Keratinocyte (primary cell): ENCODE measurements around the gene SULT1C4.

ENCODE experiments used
- EZH2 ChIP-seq: IDR thresholded peaks from one replicate; pipeline ENCODE4 v1.6.1; 2012; ENCODE audit warnings: inconsistent platforms, mild to moderate bottlenecking, low read length, moderate library complexity
- TF ChIP-seq, protein P1 (sequence below), 3 experiments: IDR thresholded peaks in 1 of 3; conservative IDR thresholded peaks in 1 of 3; optimal IDR thresholded peaks in 1 of 3; 2 replicates in 2 of 3; 3 replicates in 1 of 3; pipeline versions ENCODE3 to v1.5.1; 2011; ENCODE audit warnings: low read length in 3 of 3, mild to moderate bottlenecking in 3 of 3, moderate library complexity in 2 of 3, control low read depth in 1 of 3, inconsistent platforms in 1 of 3; ENCODE audit not compliant: insufficient read depth in 2 of 3; ENCODE audit errors: extremely low read depth in 1 of 3

DNA sequence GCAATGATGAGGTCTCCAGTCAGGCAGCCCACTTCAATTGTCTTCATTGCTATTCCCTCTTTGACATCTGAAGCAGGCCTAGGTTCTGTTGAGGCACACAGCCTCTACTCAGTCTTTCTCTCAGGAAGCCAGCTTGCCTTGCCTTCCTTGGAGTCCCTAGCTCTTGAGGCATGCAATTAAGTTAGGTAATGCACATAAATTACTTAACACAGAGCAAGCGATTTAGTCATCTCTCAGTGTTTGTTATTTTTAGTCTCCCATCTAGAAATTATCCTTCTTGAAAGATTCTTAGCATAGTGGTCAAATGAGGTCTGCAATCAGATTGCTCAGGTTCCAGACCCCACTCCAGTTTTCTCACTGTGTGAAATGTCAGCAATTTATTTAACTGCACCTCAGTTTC, 32.0 kb downstream of the SULT1C4 start:
- TF ChIP-seq, protein P1, sequence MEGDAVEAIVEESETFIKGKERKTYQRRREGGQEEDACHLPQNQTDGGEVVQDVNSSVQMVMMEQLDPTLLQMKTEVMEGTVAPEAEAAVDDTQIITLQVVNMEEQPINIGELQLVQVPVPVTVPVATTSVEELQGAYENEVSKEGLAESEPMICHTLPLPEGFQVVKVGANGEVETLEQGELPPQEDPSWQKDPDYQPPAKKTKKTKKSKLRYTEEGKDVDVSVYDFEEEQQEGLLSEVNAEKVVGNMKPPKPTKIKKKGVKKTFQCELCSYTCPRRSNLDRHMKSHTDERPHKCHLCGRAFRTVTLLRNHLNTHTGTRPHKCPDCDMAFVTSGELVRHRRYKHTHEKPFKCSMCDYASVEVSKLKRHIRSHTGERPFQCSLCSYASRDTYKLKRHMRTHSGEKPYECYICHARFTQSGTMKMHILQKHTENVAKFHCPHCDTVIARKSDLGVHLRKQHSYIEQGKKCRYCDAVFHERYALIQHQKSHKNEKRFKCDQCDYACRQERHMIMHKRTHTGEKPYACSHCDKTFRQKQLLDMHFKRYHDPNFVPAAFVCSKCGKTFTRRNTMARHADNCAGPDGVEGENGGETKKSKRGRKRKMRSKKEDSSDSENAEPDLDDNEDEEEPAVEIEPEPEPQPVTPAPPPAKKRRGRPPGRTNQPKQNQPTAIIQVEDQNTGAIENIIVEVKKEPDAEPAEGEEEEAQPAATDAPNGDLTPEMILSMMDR (optimal IDR thresholded peaks at IDR 0.05 in 1 of 3, IDR thresholded peaks at IDR 0.05 in 1 of 3, conservative IDR thresholded peaks at IDR 0.05 in 1 of 3; ENCODE audit: extremely low read depth in 1 of 3, insufficient read depth in 2 of 3, low read length in 3 of 3), result no peak
- TF ChIP-seq EZH2, result no peak
